Central memory CD8-positive, alpha-beta T cell (primary cell): ENCODE measurements around the gene PKIB.
"Not testable (repeated sequence)": the region's sequence is repeated elsewhere in the genome, so short reads cannot be mapped to it uniquely, and the experiment has no call there.

Source experiments
- ATAC-seq: fragments of 150-1000 bp; cut with Tn5 transposase; replicated peaks from 2 replicates; pipeline ENCODE4 v1.10.0; 2022; ENCODE audit warnings: mild to moderate bottlenecking, moderate FRiP score, moderate number of reproducible peaks; ENCODE audit not compliant: poor library complexity, severe bottlenecking; ENCODE audit errors: extremely low read depth
- DNase-seq, 2 donors: peaks; one replicate each; pipeline ENCODE4 v3.0.0; 2021; ENCODE audit warnings: low spot score in 2 of 2
- H3K27ac Mint-ChIP-seq: one replicate; pipeline ENCODE4 v1.8.0; 2022; ENCODE audit warnings: low read depth, mild to moderate bottlenecking, moderate library complexity, mixed read lengths
- H3K27me3 Mint-ChIP-seq: one replicate; pipeline ENCODE4 v1.8.0; 2022; ENCODE audit warnings: mixed read lengths
- H3K36me3 Mint-ChIP-seq: one replicate; pipeline ENCODE4 v1.8.0; 2022; ENCODE audit warnings: mild to moderate bottlenecking, moderate library complexity, mixed read lengths; ENCODE audit not compliant: insufficient read depth
- H3K4me1 Mint-ChIP-seq: one replicate; pipeline ENCODE4 v1.8.0; 2022; ENCODE audit warnings: mixed read lengths
- H3K4me3 Mint-ChIP-seq: one replicate; pipeline ENCODE4 v1.8.0; 2022; ENCODE audit warnings: mild to moderate bottlenecking, moderate library complexity, mixed read lengths
- H3K9me3 Mint-ChIP-seq: one replicate; pipeline ENCODE4 v1.8.0; 2022; ENCODE audit warnings: mixed read lengths

The PKIB gene

DNA sequence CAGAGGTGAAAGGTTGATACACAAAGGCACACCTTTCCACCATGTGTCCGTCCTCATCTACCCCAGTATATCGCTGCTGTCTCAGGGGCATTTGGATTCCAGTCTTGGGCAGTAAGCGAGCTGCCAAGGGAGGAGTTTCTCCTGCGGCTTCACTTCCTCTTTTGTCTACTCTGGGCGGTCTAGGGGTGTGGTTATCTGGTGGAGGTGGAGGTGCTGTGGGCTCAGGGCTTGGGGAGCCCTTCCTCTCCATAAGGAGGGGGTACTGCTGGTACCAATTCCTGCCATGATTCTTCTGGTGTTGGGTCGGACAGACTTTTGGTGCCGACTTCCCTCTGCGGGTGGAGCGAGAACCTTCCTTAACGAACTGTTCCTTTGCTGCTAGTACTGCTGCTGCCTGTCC lies 137.4 kb downstream of the PKIB start:
- Mint-ChIP-seq H3K9me3 (no peaks in the 10 kb centered on the region), H3K4me1 (peaks cover 9% of the 10 kb centered on the region), H3K36me3 (no peaks in the 10 kb centered on the region), H3K4me3 (no peak overlapping the region), H3K27me3 (no peaks in the 10 kb centered on the region), H3K27ac (no peak overlapping the region)
- DNase-seq (no peak), ATAC-seq (no peak)

DNA sequence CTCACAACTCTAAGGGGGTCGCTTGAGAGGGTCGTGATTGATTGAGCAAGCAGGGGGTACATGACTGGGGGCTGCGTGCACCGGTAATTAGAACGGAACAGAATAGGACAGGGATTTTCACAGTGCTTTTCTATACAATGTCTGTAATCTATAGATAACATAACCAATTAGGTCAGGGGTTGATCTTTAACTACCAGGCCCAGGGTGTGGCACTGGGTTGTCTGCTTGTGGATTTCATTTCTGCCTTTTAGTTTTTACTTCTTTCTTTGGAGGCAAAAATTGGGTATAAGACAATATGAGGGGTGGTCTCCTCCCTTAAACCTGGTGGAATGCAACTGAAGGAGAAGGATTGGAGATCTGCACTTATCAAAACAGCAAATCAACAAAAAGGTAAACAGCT lies 138.7 kb downstream of the PKIB start:
- not testable (repeated sequence) for DNase-seq, H3K36me3 Mint-ChIP-seq, H3K4me3 Mint-ChIP-seq, H3K27ac Mint-ChIP-seq, H3K27me3 Mint-ChIP-seq, ATAC-seq, H3K9me3 Mint-ChIP-seq, H3K4me1 Mint-ChIP-seq

DNA sequence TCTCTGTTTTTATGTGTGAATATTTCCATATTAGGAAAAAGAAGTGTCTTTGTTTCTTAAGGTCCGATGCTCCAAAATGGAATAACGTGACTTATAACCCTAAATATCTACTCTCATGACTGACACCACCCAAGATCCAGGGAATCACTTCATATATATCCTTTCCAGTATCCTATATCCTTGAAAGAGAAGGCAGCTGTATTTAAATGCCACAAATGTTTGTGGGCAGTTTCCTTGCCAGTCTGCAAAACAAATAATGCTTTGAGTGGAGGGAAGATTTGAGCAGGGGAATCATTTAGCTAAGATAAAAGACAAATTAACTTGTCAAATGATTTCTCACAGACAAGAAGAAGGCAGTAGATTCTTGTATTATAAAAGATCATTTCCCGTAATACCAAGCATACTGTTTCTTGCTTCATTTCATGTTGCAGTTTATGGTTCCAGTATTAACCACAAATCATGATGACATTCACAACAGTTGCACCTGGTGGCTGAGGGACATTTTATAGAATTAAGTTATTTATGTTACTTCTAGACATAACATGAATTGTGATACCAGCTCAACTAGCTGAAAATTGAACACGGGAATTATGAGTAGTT lies 139.3 kb downstream of the PKIB start:
- Mint-ChIP-seq H3K27me3 (no peaks in the 10 kb centered on the region), H3K4me3 (no peak overlapping the region), H3K27ac (no peak overlapping the region), H3K9me3 (no peaks in the 10 kb centered on the region), H3K36me3 (no peaks in the 10 kb centered on the region), H3K4me1 (peaks cover 9% of the 10 kb centered on the region)
- DNase-seq = no peak
- ATAC-seq = no peak

DNA sequence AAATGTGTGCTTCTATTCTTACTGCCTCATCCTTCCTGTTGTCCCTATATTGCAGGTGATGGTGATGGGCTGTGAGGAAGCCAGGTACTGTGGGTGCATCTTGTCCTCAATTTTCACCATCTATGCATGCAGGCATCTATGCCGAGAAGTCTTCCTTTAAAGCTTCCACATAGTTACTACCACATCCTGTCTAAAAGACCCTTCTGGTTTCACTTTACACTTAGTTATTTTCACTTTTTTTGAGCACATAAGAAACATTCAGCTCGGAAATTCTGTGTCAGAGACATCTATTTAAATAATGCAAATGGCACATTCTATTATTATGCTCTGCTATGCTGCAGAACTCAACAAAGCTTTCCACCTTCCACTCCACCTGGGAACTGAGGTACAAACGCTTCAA lies 141.1 kb downstream of the PKIB start:
- no peaks in the 10 kb centered on the region for H3K36me3 Mint-ChIP-seq
- H3K4me3 Mint-ChIP-seq = peak overlapping the region; percentile 42
- ATAC-seq = peak; percentile 49
- H3K4me1 Mint-ChIP-seq = peaks cover 9% of the 10 kb centered on the region
- no peak for DNase-seq
- H3K9me3 Mint-ChIP-seq = peaks cover 2% of the 10 kb centered on the region
- H3K27me3 Mint-ChIP-seq = no peaks in the 10 kb centered on the region
- H3K27ac Mint-ChIP-seq = peak overlapping the region; percentile 32

DNA sequence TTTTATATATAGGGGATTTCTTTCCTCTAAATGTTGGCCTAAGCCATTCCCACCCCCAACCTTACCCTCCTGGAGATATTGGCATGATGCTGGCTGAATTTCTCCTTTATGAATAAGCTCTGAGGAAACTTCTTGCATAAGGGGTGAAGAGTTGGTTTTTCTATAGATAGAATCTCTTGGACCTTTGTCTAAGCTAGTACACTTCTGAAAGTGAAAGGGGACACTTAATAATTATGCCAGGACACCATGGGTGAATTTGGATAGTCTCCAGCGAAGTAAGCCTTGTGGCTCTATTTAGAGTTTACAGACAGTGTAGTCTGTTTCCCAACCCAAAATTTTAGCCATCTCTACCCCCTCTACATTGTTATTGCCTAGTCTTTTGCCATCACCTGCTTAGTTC lies 142.3 kb downstream of the PKIB start:
- peaks cover 9% of the 10 kb centered on the region for H3K4me1 Mint-ChIP-seq

DNA sequence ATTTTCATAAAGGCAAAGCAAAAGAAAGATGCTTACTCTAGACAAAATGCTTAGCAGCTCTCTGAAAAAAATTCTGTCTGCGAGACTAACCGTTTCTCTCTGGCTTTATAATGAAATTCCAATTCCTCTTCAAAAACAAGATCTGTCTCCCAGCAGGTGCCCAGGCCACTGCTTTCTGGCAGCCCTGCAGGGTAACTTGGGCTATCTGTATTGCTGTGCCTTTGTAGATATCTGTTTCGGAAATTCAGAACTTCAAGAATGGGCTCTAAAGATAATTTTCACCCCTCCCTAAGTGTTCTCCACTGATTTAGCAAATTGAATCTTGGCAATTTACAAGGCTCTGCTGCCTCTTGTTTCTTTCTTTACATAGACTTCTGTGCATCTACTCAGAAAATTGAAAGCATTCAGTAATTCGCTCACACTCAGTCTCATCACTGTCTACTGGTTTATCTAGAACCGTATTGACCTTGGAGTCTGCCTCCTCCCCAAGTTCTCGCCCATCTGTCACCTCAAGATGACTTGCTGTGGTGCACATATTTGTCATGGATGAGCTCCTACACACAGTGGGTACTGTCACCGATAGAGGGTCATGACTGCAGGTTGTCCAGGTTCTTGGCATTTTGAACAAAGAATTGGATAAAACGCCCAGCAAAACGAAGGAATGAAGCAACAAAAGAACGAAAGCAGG lies 142.9 kb downstream of the PKIB start:
- no peak for DNase-seq
- no peak for ATAC-seq
- Mint-ChIP-seq H3K27ac (no peak overlapping the region), H3K36me3 (no peaks in the 10 kb centered on the region), H3K4me1 (peaks cover 9% of the 10 kb centered on the region), H3K4me3 (no peak overlapping the region), H3K27me3 (no peaks in the 10 kb centered on the region), H3K9me3 (peaks cover 8% of the 10 kb centered on the region)

More for the DNA sequence above, 142.3 kb downstream of the PKIB start:
- Mint-ChIP-seq H3K27me3 (no peaks in the 10 kb centered on the region), H3K4me3 (no peak overlapping the region), H3K27ac (no peak overlapping the region), H3K36me3 (no peaks in the 10 kb centered on the region), H3K9me3 (peaks cover 8% of the 10 kb centered on the region)
- ATAC-seq (no peak), DNase-seq (no peak)

DNA sequence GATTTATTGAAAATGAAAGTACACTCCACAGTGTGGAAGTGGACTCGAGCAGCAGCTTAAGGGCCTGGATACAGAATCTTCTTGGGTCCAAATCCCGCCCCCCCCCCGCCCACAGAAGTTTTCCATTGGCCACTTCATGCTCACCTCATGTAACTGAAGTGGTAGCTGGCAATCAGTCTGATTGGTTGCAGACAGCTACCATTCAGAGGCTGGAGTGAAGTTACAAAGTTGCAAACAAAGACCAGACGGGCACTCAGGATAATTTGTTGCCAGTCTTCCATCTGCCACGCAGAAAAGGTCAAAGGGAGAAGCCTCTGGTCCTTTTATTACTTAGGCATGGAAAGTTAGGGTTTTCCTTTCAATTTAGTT lies 143.5 kb downstream of the PKIB start:
- Mint-ChIP-seq H3K9me3 (peaks cover 8% of the 10 kb centered on the region), H3K36me3 (no peaks in the 10 kb centered on the region), H3K4me1 (peaks cover 9% of the 10 kb centered on the region), H3K4me3 (no peak overlapping the region), H3K27ac (no peak overlapping the region), H3K27me3 (no peaks in the 10 kb centered on the region)
- DNase-seq = no peak
- no peak for ATAC-seq

DNA sequence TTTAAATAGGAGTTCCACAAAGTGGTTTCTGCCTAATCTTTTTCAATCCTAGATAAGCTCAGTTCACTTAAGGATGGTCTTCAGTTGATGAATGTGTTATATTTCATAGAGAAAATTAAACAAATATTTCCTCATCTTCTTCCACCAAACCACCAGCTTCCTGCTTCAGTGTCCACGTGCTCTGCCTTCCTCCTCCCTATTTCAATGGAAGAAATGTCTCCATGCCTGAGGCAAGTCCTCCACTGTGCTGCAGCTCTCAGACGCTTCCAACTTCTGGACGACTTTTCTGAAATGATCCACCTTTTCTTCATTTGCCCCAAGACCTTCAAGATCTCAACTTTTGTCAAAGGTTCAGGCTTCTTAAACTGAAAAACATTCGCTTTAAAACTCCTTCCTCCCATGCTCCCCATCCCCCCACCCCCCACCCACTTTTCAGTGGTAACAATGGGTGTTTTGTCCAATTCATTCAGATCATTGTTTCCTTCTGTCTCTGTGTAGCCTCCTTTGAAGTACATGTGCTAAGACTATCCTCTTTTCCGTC lies 144.1 kb downstream of the PKIB start:
- H3K4me1 Mint-ChIP-seq = peaks cover 9% of the 10 kb centered on the region
- ATAC-seq = no peak
- H3K4me3 Mint-ChIP-seq = no peak overlapping the region

DNA sequence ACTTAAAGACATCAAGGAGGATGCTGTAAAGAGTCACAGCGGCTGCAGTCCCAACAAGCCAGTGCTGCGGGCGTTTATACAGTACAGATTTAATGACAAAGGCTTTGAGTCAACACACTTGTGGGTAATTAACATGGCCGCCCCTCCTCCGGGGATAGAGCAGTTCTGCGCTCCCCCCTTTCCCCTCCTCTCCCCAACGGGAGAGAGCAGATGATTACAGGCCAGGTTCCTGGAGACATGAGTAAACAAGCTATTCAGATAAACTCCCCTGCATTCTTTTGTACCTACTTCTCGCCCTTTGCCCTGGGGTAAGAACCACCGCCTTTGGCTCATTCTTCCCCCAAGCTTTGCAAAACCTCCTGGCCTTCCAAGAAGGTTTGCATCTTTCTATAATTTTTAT lies 145.7 kb downstream of the PKIB start:
- Mint-ChIP-seq H3K9me3 (peaks cover 8% of the 10 kb centered on the region), H3K36me3 (no peaks in the 10 kb centered on the region), H3K27me3 (no peaks in the 10 kb centered on the region), H3K4me1 (peaks cover 9% of the 10 kb centered on the region), H3K4me3 (no peak overlapping the region), H3K27ac (no peak overlapping the region)
- DNase-seq = no peak
- ATAC-seq = no peak

More for the DNA sequence above, 144.1 kb downstream of the PKIB start:
- Mint-ChIP-seq H3K27me3 (no peaks in the 10 kb centered on the region), H3K36me3 (no peaks in the 10 kb centered on the region), H3K9me3 (peaks cover 8% of the 10 kb centered on the region), H3K27ac (no peak overlapping the region)
- DNase-seq = no peak

DNA sequence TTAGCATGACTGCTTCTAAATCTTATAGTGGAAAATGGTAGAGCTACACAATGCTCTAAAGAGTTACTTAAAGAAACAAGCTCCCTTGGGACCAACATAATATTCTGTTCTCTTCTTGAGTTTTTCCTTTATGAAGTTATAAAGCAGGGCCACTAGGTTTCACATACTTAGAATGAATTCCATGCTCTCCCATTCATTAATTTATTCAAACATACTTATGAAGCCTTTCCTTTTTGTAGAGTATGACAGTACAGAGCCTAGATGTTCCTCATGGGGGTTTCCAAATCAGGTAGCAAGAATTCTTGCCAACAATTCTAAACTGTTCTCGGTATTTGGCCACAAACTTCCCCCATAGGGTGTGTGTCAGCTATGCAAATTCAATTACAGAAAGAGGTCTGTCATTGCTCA lies 148.7 kb downstream of the PKIB start:
- DNase-seq (no peak), ATAC-seq (no peak)
- Mint-ChIP-seq H3K36me3 (no peaks in the 10 kb centered on the region), H3K4me3 (no peak overlapping the region), H3K4me1 (no peaks in the 10 kb centered on the region), H3K27ac (no peak overlapping the region), H3K27me3 (no peaks in the 10 kb centered on the region), H3K9me3 (peaks cover 11% of the 10 kb centered on the region)

DNA sequence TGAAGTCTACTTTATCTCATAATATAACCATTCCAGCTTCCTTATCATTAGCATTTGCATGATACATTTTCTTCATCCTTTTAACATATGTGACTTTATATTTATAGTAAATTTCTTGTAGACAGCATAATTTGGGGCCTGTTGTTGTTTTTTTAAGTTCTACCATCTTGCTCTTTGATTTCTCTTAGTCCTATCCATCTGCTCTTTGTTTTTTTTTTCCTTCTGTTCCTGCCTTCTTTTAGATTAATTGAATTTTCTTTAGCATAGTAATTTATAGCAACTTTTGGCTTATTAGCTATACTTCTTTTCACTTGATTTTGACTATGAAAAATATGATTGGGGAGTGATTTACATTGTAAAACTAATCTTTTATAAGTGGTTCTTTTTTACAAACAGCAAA lies 150.1 kb downstream of the PKIB start:
- H3K36me3 Mint-ChIP-seq = no peaks in the 10 kb centered on the region
- H3K27me3 Mint-ChIP-seq = no peaks in the 10 kb centered on the region
- H3K27ac Mint-ChIP-seq = no peak overlapping the region
- H3K4me1 Mint-ChIP-seq = no peaks in the 10 kb centered on the region
- ATAC-seq = no peak
- no peak for DNase-seq
- H3K9me3 Mint-ChIP-seq = peaks cover 13% of the 10 kb centered on the region
- H3K4me3 Mint-ChIP-seq = no peak overlapping the region

DNA sequence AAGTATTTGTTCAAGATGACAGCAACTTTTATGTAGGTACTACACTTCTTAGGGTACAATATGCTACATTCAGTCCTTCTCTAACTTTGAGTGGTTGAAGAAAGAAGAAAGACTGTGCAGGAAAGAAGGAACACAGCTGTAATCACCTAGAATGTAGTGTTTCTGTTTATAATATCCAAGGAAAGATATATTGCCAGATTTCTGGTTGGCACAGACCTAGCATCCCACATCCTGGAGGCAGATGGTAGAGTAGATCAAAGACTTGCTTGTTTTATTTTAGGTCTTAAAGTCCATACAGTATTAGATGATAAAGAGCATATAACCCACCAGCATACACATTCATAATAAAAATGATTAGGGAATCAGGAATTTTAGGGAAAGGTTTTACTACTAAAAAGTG lies 156.1 kb downstream of the PKIB start:
- DNase-seq = no peak
- Mint-ChIP-seq H3K4me1 (no peaks in the 10 kb centered on the region), H3K27me3 (peaks cover 15% of the 10 kb centered on the region), H3K9me3 (peaks cover 5% of the 10 kb centered on the region), H3K27ac (no peak overlapping the region), H3K36me3 (no peaks in the 10 kb centered on the region), H3K4me3 (no peak overlapping the region)
- no peak for ATAC-seq

DNA sequence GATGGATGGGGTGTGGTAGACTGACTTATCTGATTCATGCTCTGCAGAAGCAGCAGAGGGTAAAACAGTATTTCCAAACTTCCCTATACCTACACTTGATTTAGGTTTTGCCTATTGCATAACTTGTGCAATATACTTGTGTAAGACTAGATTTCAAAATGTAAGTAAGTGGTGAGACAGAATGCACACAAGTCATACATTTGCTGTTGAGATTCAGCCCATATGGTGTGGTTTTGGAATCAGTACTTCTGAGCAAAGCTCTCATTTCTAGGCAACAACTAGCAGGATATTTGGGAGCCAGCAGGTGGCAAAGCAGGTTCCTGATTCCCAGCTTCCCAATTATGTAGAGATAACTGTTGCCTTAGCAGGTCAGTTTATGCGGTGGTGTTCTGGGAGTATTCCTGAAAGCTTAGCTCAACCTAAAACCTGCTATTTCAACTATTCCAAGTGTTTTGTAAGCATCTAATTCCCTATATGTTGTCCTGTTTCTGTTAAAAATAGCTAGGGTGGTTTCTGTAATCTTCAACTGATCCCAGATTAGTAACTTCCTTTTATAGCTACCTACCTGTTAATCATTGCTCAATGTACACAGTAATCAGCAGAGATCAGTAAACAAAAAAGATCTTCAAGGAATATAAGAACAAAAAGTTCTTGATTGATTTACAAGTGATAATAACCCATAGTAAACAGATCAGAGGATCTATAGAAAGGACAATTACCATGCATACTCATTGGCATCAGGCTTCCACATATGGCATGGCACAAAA lies 160.8 kb downstream of the PKIB start:
- Mint-ChIP-seq H3K9me3 (peaks cover 5% of the 10 kb centered on the region), H3K27me3 (peaks cover 32% of the 10 kb centered on the region), H3K27ac (no peak overlapping the region), H3K4me3 (no peak overlapping the region), H3K4me1 (no peaks in the 10 kb centered on the region), H3K36me3 (no peaks in the 10 kb centered on the region)
- ATAC-seq (no peak), DNase-seq (no peak)
